K562 (cell line): ENCODE results near the gene SGMS1. TPM values are rescaled to one million over a fixed set of nuclear protein-coding genes. Genes with fewer than 3 reads are reported as not detected.

Experiments used
- ATF4 ChIP-seq: fragments of 450-650 bp; formaldehyde crosslinking; IDR thresholded peaks from 2 replicates; pipeline ENCODE4 v1.4.0; 2022; ENCODE audit warnings: mild to moderate bottlenecking, moderate library complexity
- CEBPB ChIP-seq: fragments of 450-650 bp; IDR thresholded peaks from 2 replicates; pipeline ENCODE4 v1.6.1; 2016; ENCODE audit warnings: missing genetic modification characterization, missing compliant biosample characterization
- E2F4 ChIP-seq: sonication (generic); formaldehyde crosslinking; IDR thresholded peaks from 2 replicates; pipeline ENCODE4 v1.8.0; 2022; ENCODE audit warnings: mild to moderate bottlenecking, low read depth, missing genetic modification reagents
- ERF ChIP-seq: fragments of 450-650 bp; formaldehyde crosslinking; IDR thresholded peaks from 2 replicates; pipeline ENCODE4 v1.4.0; 2020; ENCODE audit warnings: mild to moderate bottlenecking, mixed read lengths
- ETV1 ChIP-seq: fragments of 450-650 bp; conservative IDR thresholded peaks from 2 replicates; pipeline ENCODE4 v1.6.1; 2016; ENCODE audit warnings: missing genetic modification characterization, control low read depth, low read depth, missing compliant biosample characterization
- FOXK1 ChIP-seq: sonication (generic); formaldehyde crosslinking; IDR thresholded peaks from 2 replicates; pipeline ENCODE4 v1.8.0; 2022; ENCODE audit warnings: missing genetic modification reagents, mild to moderate bottlenecking, borderline replicate concordance
- HDGF ChIP-seq: fragments of 450-650 bp; IDR thresholded peaks from 2 replicates; pipeline ENCODE4 v1.6.1; 2016
- HNRNPUL1 ChIP-seq: fragments of 200-400 bp; formaldehyde crosslinking; IDR thresholded peaks from 2 replicates; pipeline ENCODE4 v1.6.1; 2017; ENCODE audit warnings: low read length
- IRF2 ChIP-seq: sonication (generic); formaldehyde crosslinking; IDR thresholded peaks from 2 replicates; pipeline ENCODE4 v1.8.1; 2022; ENCODE audit warnings: mild to moderate bottlenecking, missing genetic modification reagents
- MBD2 ChIP-seq: sonication (generic); IDR thresholded peaks from 2 replicates; pipeline ENCODE4 v1.6.1; 2016; ENCODE audit warnings: low read depth, borderline replicate concordance
- MXD1 ChIP-seq: fragments of 250-450 bp; sonication (Bioruptor Pico); IDR thresholded peaks from 2 replicates; pipeline ENCODE4 v1.8.0; 2021; ENCODE audit warnings: borderline replicate concordance, mild to moderate bottlenecking, moderate library complexity; ENCODE audit not compliant: poor library complexity, severe bottlenecking
- SIN3B ChIP-seq: fragments of 450-650 bp; IDR thresholded peaks from 2 replicates; pipeline ENCODE4 v1.6.1; 2017; ENCODE audit warnings: low read depth, mild to moderate bottlenecking, moderate library complexity
- ZBTB34 ChIP-seq: fragments of 250-450 bp; sonication (Bioruptor Pico); IDR thresholded peaks from 2 replicates; pipeline ENCODE4 v1.8.0; 2021; ENCODE audit warnings: mild to moderate bottlenecking, moderate library complexity
- ZNF23 ChIP-seq: fragments of 250-450 bp; sonication (Bioruptor Pico); IDR thresholded peaks from 2 replicates; pipeline ENCODE4 v1.4.0; 2020; ENCODE audit warnings: mild to moderate bottlenecking
- ZNF253 ChIP-seq: fragments of 250-450 bp; sonication (Bioruptor Pico); conservative IDR thresholded peaks from 2 replicates; pipeline ENCODE4 v1.6.1; 2021; ENCODE audit warnings: mild to moderate bottlenecking
- ZNF766 ChIP-seq: fragments of 200-800 bp; sonication (Bioruptor generic); conservative IDR thresholded peaks from 2 replicates; pipeline ENCODE4 v1.6.1; 2016; ENCODE audit warnings: missing genetic modification characterization, missing compliant biosample characterization
- polyA plus RNA-seq, 8 experiments: library from polyadenylated mRNA; depleted of rRNA in 4 of 8; stranded (reverse) in 5 of 8; unstranded in 3 of 8; fragments of >200 nt; fragmentation: Nextera tagmentation in 2 of 8; fragmentation: Illumina TruSeq in 1 of 8; extraction: Ambion mirVana in 2 of 8; extraction: Trizol in 1 of 8; gene quantifications; 2 replicates each; pipeline versions ENCODE4 v1.2.1 to v1.2.3, GENCODE V29; 2011 to 2014; ENCODE audit warnings: inconsistent platforms in 1 of 8, missing spikeins in 1 of 8
- total RNA-seq, 7 experiments: library from RNA; depleted of rRNA in 6 of 7; stranded (reverse); fragments of >200 nt in 6 of 7; fragmentation: Illumina TruSeq in 2 of 7; extraction: Trizol in 2 of 7; gene quantifications; 2 replicates each; pipeline versions ENCODE4 v1.2.1 to v1.2.3, GENCODE V29; 2011 to 2021; ENCODE audit warnings: low replicate concordance in 1 of 7
- TF ChIP-seq, protein P1 (sequence below): fragments of 250-450 bp; sonication (Bioruptor Pico); IDR thresholded peaks from 2 replicates; pipeline ENCODE4 v1.4.0; 2020

Gene SGMS1
- total and polyA plus RNA-seq, 9 of the 15 experiments (the other 6 are each of a cell fraction or from before 2014, with no cell fraction given) = 22.6 to 232 (median 82.2) TPM

- no peak for TF ChIP-seq MXD1
- TF ChIP-seq ETV1 = 0 out of 2 replicates have a peak, but pooled peaks have one; percentile 11
- TF ChIP-seq ERF (CRISPR knock-in tag) = no peak
- TF ChIP-seq HNRNPUL1 = no peak
- TF ChIP-seq IRF2 = no peak
- no peak for TF ChIP-seq FOXK1 (CRISPR knock-in tag)
- TF ChIP-seq ZNF766 = no peak
- no peak for TF ChIP-seq SIN3B
- TF ChIP-seq HDGF = 0 out of 2 replicates have a peak, but pooled peaks have one; percentile 52
- TF ChIP-seq ZBTB34 (CRISPR knock-in tag) = no peak
- no peak for TF ChIP-seq ATF4 (CRISPR knock-in tag)
- TF ChIP-seq MBD2 = no peak
- TF ChIP-seq ZNF253 (CRISPR knock-in tag) = no peak
- TF ChIP-seq CEBPB (tag) = no peak
- TF ChIP-seq E2F4 (CRISPR knock-in tag) = no peak
- TF ChIP-seq ZNF23 (CRISPR knock-in tag) = no peak; the same call in 1 of the 2 replicates
- TF ChIP-seq, protein P1, sequence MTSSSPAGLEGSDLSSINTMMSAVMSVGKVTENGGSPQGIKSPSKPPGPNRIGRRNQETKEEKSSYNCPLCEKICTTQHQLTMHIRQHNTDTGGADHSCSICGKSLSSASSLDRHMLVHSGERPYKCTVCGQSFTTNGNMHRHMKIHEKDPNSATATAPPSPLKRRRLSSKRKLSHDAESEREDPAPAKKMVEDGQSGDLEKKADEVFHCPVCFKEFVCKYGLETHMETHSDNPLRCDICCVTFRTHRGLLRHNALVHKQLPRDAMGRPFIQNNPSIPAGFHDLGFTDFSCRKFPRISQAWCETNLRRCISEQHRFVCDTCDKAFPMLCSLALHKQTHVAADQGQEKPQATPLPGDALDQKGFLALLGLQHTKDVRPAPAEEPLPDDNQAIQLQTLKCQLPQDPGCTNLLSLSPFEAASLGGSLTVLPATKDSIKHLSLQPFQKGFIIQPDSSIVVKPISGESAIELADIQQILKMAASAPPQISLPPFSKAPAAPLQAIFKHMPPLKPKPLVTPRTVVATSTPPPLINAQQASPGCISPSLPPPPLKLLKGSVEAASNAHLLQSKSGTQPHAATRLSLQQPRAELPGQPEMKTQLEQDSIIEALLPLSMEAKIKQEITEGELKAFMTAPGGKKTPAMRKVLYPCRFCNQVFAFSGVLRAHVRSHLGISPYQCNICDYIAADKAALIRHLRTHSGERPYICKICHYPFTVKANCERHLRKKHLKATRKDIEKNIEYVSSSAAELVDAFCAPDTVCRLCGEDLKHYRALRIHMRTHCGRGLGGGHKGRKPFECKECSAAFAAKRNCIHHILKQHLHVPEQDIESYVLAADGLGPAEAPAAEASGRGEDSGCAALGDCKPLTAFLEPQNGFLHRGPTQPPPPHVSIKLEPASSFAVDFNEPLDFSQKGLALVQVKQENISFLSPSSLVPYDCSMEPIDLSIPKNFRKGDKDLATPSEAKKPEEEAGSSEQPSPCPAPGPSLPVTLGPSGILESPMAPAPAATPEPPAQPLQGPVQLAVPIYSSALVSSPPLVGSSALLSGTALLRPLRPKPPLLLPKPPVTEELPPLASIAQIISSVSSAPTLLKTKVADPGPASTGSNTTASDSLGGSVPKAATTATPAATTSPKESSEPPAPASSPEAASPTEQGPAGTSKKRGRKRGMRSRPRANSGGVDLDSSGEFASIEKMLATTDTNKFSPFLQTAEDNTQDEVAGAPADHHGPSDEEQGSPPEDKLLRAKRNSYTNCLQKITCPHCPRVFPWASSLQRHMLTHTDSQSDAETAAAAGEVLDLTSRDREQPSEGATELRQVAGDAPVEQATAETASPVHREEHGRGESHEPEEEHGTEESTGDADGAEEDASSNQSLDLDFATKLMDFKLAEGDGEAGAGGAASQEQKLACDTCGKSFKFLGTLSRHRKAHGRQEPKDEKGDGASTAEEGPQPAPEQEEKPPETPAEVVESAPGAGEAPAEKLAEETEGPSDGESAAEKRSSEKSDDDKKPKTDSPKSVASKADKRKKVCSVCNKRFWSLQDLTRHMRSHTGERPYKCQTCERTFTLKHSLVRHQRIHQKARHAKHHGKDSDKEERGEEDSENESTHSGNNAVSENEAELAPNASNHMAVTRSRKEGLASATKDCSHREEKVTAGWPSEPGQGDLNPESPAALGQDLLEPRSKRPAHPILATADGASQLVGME = no peak
Observed at GRCh38 chr10:50316695-50317648, 306.8 kb downstream of the SGMS1 start (continued).
